RPMI8226 (cell line): ENCODE measurements around the gene PAK6.

Experiments
- DNase-seq: peaks from one replicate; pipeline ENCODE4 v3.0.0-alpha.2; 2015

Gene PAK6

GRCh38 chr15:40241269-40242212 lies 2.7 kb downstream of the PAK6 start:
- no peak for DNase-seq

DNA sequence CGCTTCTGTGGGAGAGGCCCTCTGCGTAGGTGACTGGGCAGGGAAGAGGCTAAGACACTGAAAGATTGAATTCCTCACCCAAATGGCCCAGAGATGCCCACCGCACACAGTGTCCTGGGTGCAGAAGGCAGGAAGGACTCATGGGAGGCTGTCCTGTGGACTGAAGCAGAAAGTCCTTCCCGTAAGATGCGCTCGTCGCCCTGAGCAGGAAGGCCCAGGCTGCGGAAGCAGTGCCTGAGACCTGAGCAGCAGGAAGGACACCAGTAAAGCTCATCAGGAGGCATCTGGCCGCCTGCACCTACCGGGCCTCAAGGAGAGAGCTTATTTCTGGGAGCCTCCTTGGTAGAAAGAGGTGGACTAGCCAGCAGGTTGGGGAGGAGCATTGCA lies 3.3 kb downstream of the PAK6 start:
- DNase-seq: no peak

- no peak for DNase-seq
Measured at GRCh38 chr15:40242601-40243000, 3.7 kb downstream of the PAK6 start.

- DNase-seq: no peak
Measured at GRCh38 chr15:40243126-40243810, 4.4 kb downstream of the PAK6 start.

DNA sequence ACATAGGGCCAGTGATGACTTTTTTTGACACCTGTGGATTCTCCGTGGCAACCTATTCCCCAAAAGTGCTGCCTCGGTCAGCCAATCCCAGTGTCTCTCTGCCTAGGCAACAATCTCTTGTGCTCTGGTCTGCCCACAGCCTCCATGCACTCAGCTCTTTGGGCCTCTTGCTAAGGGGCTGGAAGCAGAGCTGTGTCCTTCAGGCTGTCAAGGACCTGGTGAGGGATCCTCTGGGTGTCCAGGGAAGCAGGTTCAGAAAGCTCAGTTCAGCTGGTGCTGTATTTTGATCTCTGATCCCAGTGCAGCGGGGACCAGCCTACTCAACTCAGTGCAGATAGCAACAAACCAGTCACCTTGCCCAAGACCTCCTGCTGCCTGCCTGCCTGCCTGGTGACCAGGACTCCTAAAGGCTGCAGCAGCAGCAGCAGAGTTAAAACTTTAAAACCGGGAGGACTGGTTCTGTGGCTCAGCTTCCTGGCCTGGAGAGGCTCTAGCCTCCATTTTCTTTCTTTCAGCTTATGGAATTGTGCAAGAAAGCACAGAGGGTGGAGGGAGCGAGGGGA lies 6.2 kb downstream of the PAK6 start:
- no peak for DNase-seq

GRCh38 chr15:40245666-40246450 lies 7.0 kb downstream of the PAK6 start:
- DNase-seq: no peak

GRCh38 chr15:40246496-40247280 lies 7.8 kb downstream of the PAK6 start:
- DNase-seq: no peak

GRCh38 chr15:40247406-40247971 lies 8.6 kb downstream of the PAK6 start:
- DNase-seq: no peak

- no peak for DNase-seq
Measured at GRCh38 chr15:40248006-40248783, 9.3 kb downstream of the PAK6 start.

DNA sequence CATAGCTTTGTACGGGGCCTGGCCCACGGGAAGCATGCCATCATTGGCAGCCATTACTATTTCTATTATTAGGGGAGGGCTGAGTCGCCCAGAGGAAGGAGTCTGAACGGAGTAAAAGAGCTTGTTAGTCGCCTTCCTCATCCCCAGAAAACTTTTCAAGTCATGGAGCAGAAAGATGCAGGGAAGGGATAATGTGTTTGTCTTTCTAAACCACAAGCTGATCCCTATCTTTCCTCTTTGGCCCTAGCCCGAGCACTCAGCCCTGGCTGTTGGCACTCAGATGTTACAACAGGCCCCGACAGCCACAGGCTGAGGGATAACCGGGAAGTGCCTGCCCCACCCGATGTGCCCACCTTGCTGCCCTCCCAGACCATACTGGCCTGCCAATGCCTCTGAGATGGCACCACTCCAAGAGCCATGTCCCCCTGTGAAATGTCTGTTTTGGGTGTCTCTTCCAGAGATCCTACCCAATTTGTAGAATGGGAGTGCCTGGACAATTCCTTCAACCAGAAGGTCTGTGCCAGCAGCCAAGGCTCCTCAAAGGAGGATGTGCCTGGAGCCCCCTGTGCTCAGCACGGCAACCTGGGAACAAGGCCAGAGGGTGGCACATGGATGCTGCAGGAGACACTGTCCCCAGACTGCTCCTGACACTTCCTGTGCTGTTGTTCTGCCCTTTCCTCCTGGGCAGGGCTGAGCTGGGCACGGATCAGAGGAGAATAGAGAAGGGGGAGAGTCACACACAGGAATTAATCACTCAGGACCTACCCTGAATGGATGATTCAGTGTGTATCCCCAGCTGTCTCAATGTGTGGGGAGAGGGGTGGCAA lies 10.8 kb downstream of the PAK6 start:
- DNase-seq: no peak

DNA sequence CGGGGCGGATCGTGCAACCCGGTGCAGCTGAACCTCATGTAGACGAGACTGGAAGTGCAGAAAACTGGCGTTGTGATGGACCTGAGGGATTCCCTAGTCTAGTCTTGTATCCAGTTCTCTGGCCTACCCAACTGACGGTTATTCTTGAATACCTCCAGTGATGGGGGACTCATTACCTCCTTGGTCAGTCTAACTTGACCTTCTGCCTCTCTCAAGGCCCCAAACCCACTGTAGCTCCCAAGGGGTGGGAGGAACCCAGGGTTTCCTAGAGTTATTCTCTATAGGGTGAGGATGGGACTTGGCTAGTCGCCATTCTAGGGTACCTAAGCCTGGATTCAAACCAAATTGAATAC lies 11.4 kb downstream of the PAK6 start:
- no peak for DNase-seq

GRCh38 chr15:40250771-40251483 lies 12.1 kb downstream of the PAK6 start:
- no peak for DNase-seq

- no peak for DNase-seq
Measured at GRCh38 chr15:40251486-40252140, 12.8 kb downstream of the PAK6 start.

DNA sequence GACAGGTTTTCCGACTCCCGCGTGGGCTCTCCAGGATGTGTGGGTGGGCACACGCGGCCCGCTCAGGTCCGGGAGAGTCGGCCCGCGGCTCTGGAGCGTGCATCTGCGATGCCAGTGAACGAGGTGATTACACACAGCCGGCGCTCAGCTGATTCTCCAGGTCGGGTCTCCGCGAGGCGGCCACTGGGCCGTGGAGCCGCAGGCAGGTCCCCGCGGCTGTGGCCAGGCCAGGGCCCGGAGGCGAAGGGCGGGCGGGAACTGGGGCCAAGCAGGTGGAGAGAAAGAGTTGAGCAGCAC lies 13.2 kb downstream of the PAK6 start:
- no peak for DNase-seq

DNA sequence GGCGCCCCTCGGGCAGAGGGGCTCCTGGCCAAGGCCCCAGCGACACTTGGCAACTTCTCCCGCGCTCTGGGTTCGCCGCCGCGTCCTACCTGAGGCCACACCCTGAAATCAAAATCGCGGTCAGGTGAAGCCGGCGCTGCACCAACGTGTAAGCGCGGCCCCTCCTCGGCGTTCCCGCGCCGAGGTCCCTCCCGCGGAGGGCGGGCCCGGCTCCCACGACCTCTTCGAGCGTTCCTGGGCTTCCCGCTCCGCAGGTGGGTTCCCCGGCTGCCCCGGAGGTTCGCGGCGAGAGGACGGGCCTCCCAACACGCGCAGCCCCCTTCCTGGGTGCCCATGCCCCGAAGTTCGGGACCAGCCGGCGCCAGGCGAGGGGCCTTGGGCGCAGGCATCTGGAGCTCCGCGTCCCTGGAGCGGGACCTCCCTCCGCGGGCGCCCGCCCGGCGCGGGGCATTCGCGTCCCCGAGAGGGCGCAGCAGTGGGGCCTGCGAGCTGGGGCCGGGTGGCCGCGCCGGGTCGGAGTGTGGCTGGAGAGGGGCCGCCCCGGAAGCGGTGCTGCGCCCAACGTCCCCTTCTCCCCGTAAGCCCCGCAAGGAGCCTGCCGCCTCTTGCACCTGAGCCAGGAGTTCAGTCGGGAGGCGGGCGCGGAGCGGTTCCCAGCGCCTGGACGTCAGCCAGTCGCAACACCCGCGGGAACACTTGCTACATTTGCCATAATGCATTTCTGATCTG lies 13.7 kb downstream of the PAK6 start:
- DNase-seq: peak; percentile 65

DNA sequence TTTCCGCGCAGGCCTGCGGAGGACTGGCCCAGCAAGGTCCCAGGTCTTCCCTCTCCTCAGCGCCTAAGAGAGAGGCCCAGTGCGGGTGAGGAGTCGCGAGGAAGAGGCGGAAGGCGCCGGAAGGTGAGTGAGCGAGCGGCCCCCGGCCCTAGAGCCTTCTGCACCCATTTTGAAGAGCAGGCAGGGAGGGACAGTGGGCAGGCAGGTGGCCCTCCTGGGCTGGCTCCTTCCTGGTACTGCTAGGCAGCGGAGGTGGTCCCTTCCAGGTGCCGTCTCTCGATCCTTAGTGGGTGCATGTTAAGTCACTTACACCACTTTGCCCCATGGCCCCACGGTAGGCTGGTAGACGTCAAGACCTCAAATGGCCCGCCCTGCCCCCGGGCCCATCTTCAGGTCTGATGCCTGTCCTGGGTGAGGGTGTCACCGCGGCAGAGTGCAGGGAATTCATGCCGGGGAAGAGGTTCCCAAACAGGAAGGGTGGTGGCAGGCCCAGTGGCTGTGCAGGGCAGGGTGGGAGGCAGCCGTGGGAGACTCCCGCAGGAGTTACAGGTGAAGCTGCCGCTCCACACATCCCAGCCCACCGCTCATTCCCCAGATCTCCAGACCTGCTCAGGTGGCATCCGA lies 14.4 kb downstream of the PAK6 start:
- DNase-seq: no peak

GRCh38 chr15:40254452-40254851 lies 15.6 kb downstream of the PAK6 start:
- no peak for DNase-seq

DNA sequence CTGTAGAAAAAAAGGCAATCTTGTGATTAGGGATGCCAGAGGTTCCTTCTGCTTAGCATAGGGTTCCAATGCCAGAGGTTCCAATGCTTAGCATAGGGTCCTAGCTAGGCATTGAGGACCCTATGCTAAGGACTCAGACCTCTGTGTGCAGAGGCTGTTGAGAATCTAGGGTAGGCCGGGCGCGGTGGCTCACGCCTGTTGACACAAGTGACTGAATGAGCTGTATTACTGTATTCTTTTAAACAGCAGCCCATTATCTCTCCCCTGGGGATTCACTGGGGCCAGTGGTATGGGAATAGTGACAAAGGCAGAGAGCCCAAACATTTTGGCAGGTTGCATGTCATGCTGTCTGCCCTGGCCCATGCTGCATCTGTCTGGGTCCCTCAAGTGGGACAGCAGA lies 16.2 kb downstream of the PAK6 start:
- no peak for DNase-seq
